Breast epithelium (tissue), 4 donors: ENCODE data around the gene SLC5A2. TPM values are rescaled to one million over a fixed set of nuclear protein-coding genes. Genes with fewer than 3 reads are reported as not detected.

ENCODE experiments used
- DNase-seq, 2 donors: peaks; one replicate each; pipeline ENCODE4 v3.0.0-alpha.2; 2019; ENCODE audit warnings: low spot score in 2 of 2
- H3K27ac ChIP-seq, 2 donors: fragments of 200-600 bp; sonication (generic) in 1 of 2; one replicate each; pipeline ENCODE4 v1.5.1; 2016 to 2019; ENCODE audit warnings: mild to moderate bottlenecking in 1 of 2
- H3K27me3 ChIP-seq, 2 donors: fragments of 200-600 bp; sonication (generic) in 1 of 2; one replicate each; pipeline versions ENCODE4 v1.5.1 to v1.6.0; 2017 to 2019; ENCODE audit warnings: control low read depth in 1 of 2, mild to moderate bottlenecking in 1 of 2
- H3K36me3 ChIP-seq: fragments of 200-600 bp; one replicate; pipeline ENCODE4 v1.5.1; 2019
- H3K4me1 ChIP-seq, 2 donors: fragments of 200-600 bp; sonication (generic); one replicate each; pipeline ENCODE4 v1.5.1; 2016 to 2019; ENCODE audit warnings: control low read depth in 1 of 2
- H3K4me3 ChIP-seq, 3 donors: fragments of 200-600 bp; sonication (generic); 1 replicate in 2 of 3; 2 replicates in 1 of 3; pipeline ENCODE4 v1.5.1; 2016 to 2019; ENCODE audit warnings: mild to moderate bottlenecking in 3 of 3, moderate library complexity in 2 of 3
- H3K9me3 ChIP-seq, 2 donors: fragments of 200-600 bp; sonication (generic) in 1 of 2; one replicate each; pipeline ENCODE4 v1.5.1; 2016 to 2019; ENCODE audit warnings: control low read depth in 1 of 2
- CTCF ChIP-seq, 3 donors: fragments of 450-650 bp; IDR thresholded peaks; one replicate each; pipeline ENCODE4 v1.5.1; 2016 to 2017; ENCODE audit warnings: antibody characterized with exemption in 3 of 3, mild to moderate bottlenecking in 3 of 3, moderate library complexity in 3 of 3
- POLR2A ChIP-seq: fragments of 450-650 bp; IDR thresholded peaks from one replicate; pipeline ENCODE4 v1.6.1; 2016; ENCODE audit warnings: antibody characterized with exemption, mild to moderate bottlenecking, moderate library complexity
- POLR2AphosphoS5 ChIP-seq, 3 donors: sonication (generic); formaldehyde crosslinking; IDR thresholded peaks; one replicate each; pipeline ENCODE4 v1.6.1; 2017; ENCODE audit warnings: antibody characterized with exemption in 3 of 3
- intact Hi-C: fragments of 100-400 bp; cut with DNase I; formaldehyde crosslinking; loops from one replicate; pipeline ENCODE4 v1.15.1; 2023; ENCODE audit warnings: low total_unique reads
- total RNA-seq, 3 donors: library from RNA; depleted of rRNA; stranded (reverse); fragments of >200 nt; gene quantifications; one replicate each; pipeline ENCODE4 v1.1.0, GENCODE V29; 2016

SLC5A2 gene
- total RNA-seq, 3 donors from 2014 or later: 0.44 to 0.98 TPM; not detected in 1

GRCh38 chr16:31489298-31489564 is 6.3 kb downstream of the SLC5A2 start:
- H3K36me3 ChIP-seq: peaks cover 2% of the 10 kb centered on the region
- no peak overlapping the region for H3K4me3 ChIP-seq
- no peak for DNase-seq
- H3K9me3 ChIP-seq: no peaks in the 10 kb centered on the region
- peaks cover 0 to 3% of the 10 kb centered on the region in 2 donors for H3K27me3 ChIP-seq
- no peak overlapping the region for H3K27ac ChIP-seq
- peaks cover 4 to 5% of the 10 kb centered on the region in 2 donors for H3K4me1 ChIP-seq
- TF ChIP-seq POLR2AphosphoS5 (IDR thresholded peaks at IDR 0.05) (no peak), CTCF (IDR thresholded peaks at IDR 0.05) (no peak), POLR2A (no peak)
- intact Hi-C loops: no loop called here

GRCh38 chr16:31489616-31490584 is 7.0 kb downstream of the SLC5A2 start:
- Histone ChIP-seq H3K9me3 (no peaks in the 10 kb centered on the region), H3K27ac (no peak overlapping the region), H3K27me3 (peaks cover 0 to 3% of the 10 kb centered on the region in 2 donors), H3K4me3 (no peak overlapping the region), H3K4me1 (peaks cover 4 to 5% of the 10 kb centered on the region in 2 donors), H3K36me3 (peaks cover 2% of the 10 kb centered on the region)
- DNase-seq: no peak
- TF ChIP-seq POLR2AphosphoS5 (IDR thresholded peaks at IDR 0.05) (no peak), CTCF (IDR thresholded peaks at IDR 0.05) (no peak), POLR2A (no peak)
- intact Hi-C loops: no loop called here

- H3K27ac ChIP-seq: no peak overlapping the region
- TF ChIP-seq POLR2A (no peak), CTCF (IDR thresholded peaks at IDR 0.05) (no peak), POLR2AphosphoS5 (IDR thresholded peaks at IDR 0.05) (no peak)
- H3K36me3 ChIP-seq: peaks cover 2% of the 10 kb centered on the region
- intact Hi-C loops: no loop called here
- H3K4me1 ChIP-seq: peaks cover 4 to 5% of the 10 kb centered on the region in 2 donors
- DNase-seq: no peak
- H3K9me3 ChIP-seq: no peaks in the 10 kb centered on the region
- no peak overlapping the region for H3K4me3 ChIP-seq
- no peaks in the 10 kb centered on the region for H3K27me3 ChIP-seq
These were observed 9.0 kb downstream of the SLC5A2 start for GRCh38 chr16:31491778-31492418.

- H3K27me3 ChIP-seq: no peaks in the 10 kb centered on the region
- DNase-seq: no peak
These were observed 10.7 kb downstream of the SLC5A2 start for GRCh38 chr16:31493506-31494125.

More at GRCh38 chr16:31493506-31494125, 10.7 kb downstream of the SLC5A2 start:
- TF ChIP-seq POLR2AphosphoS5 (IDR thresholded peaks at IDR 0.05) (no peak), POLR2A (no peak), CTCF (IDR thresholded peaks at IDR 0.05) (no peak)
- Histone ChIP-seq H3K4me3 (no peak overlapping the region), H3K4me1 (peaks cover 0 to under 1% of the 10 kb centered on the region in 2 donors), H3K9me3 (no peaks in the 10 kb centered on the region), H3K36me3 (peaks cover 2% of the 10 kb centered on the region), H3K27ac (no peak overlapping the region)
- intact Hi-C loops: no loop called here
